ENCODE data around the gene COL7A1.

DNA sequence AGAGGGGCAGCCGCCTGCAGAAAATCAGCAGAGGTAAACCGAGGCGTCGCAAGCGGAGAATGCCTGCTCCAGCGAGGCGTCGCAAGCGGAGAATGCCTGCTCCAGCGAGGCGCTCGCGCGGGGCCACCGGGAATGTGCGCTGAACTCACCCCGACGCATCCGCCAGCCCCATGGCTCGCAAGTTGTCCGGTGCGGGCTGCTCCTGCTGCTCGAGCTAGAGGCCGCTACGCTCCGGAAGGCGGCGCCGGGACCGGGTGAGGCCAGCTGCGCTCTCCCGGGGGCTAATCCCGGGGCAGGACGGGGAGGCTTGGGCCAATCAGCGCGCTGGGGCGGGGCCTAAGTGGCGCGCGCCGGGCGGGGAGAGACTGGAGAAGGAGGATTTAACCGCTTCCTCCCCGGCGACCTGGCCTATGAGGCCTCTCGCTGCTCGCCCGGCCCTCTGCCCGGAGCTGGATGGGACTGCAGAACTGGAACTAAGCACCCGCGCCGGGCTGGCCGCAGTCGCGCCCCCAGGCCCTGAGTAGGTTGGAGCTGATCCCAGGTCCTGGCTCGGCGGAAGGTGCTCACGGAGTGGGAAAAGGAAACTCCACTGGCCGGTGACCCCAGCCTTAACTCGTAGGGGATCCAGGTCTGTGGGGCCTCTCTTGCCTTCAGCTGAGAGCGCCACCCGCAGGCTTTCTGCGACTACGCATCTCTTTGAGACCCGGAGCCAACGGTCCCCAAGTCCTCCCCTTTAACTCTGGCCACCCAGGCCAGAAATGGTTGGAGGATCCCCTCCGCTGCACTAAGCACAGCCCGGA lies 40.3 kb upstream of the COL7A1 start, which contains the start of gene SLC26A6:
- peak; percentile 87 to 93 (median 88) for TF ChIP-seq POLR2AphosphoS5 (IDR thresholded peaks at IDR 0.05)
- TF ChIP-seq, protein P1, sequence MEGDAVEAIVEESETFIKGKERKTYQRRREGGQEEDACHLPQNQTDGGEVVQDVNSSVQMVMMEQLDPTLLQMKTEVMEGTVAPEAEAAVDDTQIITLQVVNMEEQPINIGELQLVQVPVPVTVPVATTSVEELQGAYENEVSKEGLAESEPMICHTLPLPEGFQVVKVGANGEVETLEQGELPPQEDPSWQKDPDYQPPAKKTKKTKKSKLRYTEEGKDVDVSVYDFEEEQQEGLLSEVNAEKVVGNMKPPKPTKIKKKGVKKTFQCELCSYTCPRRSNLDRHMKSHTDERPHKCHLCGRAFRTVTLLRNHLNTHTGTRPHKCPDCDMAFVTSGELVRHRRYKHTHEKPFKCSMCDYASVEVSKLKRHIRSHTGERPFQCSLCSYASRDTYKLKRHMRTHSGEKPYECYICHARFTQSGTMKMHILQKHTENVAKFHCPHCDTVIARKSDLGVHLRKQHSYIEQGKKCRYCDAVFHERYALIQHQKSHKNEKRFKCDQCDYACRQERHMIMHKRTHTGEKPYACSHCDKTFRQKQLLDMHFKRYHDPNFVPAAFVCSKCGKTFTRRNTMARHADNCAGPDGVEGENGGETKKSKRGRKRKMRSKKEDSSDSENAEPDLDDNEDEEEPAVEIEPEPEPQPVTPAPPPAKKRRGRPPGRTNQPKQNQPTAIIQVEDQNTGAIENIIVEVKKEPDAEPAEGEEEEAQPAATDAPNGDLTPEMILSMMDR (IDR thresholded peaks at IDR 0.05): peak in 4 of 5 experiments; percentile 42 to 92 (median 70)
- TF ChIP-seq POLR2A (IDR thresholded peaks at IDR 0.05): peak; percentile 79
